GM18502 (cell line): ENCODE data around the gene PLEKHA8.
A peak's percentile ranks its signal among the peaks of the same experiment; 100 is the strongest.

Source experiments
- ATAC-seq: cut with Tn5 transposase; IDR thresholded peaks from one replicate; pipeline ENCODE4 v1.9.1; 2021; ENCODE audit warnings: mild to moderate bottlenecking; ENCODE audit not compliant: unreplicated experiment, poor library complexity

PLEKHA8 gene

GRCh38 chr7:30057741-30058140 lies 29.5 kb downstream of the PLEKHA8 start:
- no peak for ATAC-seq

- peak; percentile 77 for ATAC-seq
Measured at GRCh38 chr7:30061786-30062185, 33.6 kb downstream of the PLEKHA8 start.

- peak; percentile 70 for ATAC-seq
Measured at GRCh38 chr7:30062587-30062986, 34.4 kb downstream of the PLEKHA8 start.

GRCh38 chr7:30065746-30066145 lies 37.5 kb downstream of the PLEKHA8 start:
- no peak for ATAC-seq

GRCh38 chr7:30066687-30067086 lies 38.5 kb downstream of the PLEKHA8 start:
- no peak for ATAC-seq

- ATAC-seq = no peak
Measured at GRCh38 chr7:30068117-30068516, 39.9 kb downstream of the PLEKHA8 start.

GRCh38 chr7:30069096-30069867 lies 41.1 kb downstream of the PLEKHA8 start:
- no peak for ATAC-seq

GRCh38 chr7:30070052-30070451 lies 41.8 kb downstream of the PLEKHA8 start:
- ATAC-seq = no peak

- no peak for ATAC-seq
Measured at GRCh38 chr7:30072735-30073134, 44.5 kb downstream of the PLEKHA8 start.

- no peak for ATAC-seq
Measured at GRCh38 chr7:30074422-30075030, 46.3 kb downstream of the PLEKHA8 start.

GRCh38 chr7:30076411-30076810 lies 48.2 kb downstream of the PLEKHA8 start:
- ATAC-seq = no peak

- ATAC-seq = no peak
Measured at GRCh38 chr7:30078280-30078679, 50.1 kb downstream of the PLEKHA8 start.

- no peak for ATAC-seq
Measured at GRCh38 chr7:30079880-30080279, 51.7 kb downstream of the PLEKHA8 start.

- no peak for ATAC-seq
Measured at GRCh38 chr7:30080818-30081217, 52.6 kb downstream of the PLEKHA8 start.

GRCh38 chr7:30082686-30083085 lies 54.5 kb downstream of the PLEKHA8 start:
- no peak for ATAC-seq

GRCh38 chr7:30083334-30083733 lies 55.1 kb downstream of the PLEKHA8 start:
- ATAC-seq = no peak

GRCh38 chr7:30084212-30084611 lies 56.0 kb downstream of the PLEKHA8 start:
- no peak for ATAC-seq

GRCh38 chr7:30086529-30086928 lies 58.3 kb downstream of the PLEKHA8 start:
- no peak for ATAC-seq

- ATAC-seq = no peak
Measured at GRCh38 chr7:30087371-30087770, 59.2 kb downstream of the PLEKHA8 start.

- no peak for ATAC-seq
Measured at GRCh38 chr7:30088362-30088761, 60.1 kb downstream of the PLEKHA8 start.

- ATAC-seq = no peak
Measured at GRCh38 chr7:30090111-30090510, 61.9 kb downstream of the PLEKHA8 start.

GRCh38 chr7:30091491-30091912 lies 63.3 kb downstream of the PLEKHA8 start:
- ATAC-seq = no peak
